HL-60 (cell line): ENCODE data around the gene MBD4.

Experiments
- DNase-seq, 2 experiments: peaks; one replicate each; pipeline ENCODE4 v3.0.0-alpha.2; 2010 to 2020; ENCODE audit warnings: low read depth in 1 of 2, low spot score in 1 of 2
- H3K27ac ChIP-seq: fragments of 250-450 bp; sonication (Bioruptor Pico); replicated peaks from 2 replicates; pipeline ENCODE4 v1.5.1; 2020; ENCODE audit warnings: mild to moderate bottlenecking, moderate library complexity
- H3K27me3 ChIP-seq: fragments of 250-450 bp; sonication (Bioruptor Pico); 2 replicates; pipeline ENCODE4 v1.5.1; 2021; ENCODE audit warnings: mild to moderate bottlenecking, moderate library complexity; ENCODE audit not compliant: insufficient read depth, poor library complexity, severe bottlenecking
- H3K4me3 ChIP-seq: replicated peaks from 2 replicates; pipeline ENCODE4 v1.5.1; 2011; ENCODE audit warnings: mild to moderate bottlenecking, control low read depth, low read length; ENCODE audit not compliant: insufficient read depth
- CTCF ChIP-seq: IDR thresholded peaks from one replicate; pipeline ENCODE4 v1.5.1; 2011; ENCODE audit warnings: low read length, control low read depth, inconsistent platforms; ENCODE audit not compliant: insufficient read depth
- GABPA ChIP-seq: IDR thresholded peaks from 2 replicates; pipeline ENCODE4 v1.6.1; 2012; ENCODE audit warnings: low read depth
- POLR2AphosphoS5 ChIP-seq: IDR thresholded peaks from 2 replicates; pipeline ENCODE4 v1.6.1; 2012; ENCODE audit warnings: low read depth
- REST ChIP-seq: IDR thresholded peaks from 2 replicates; pipeline ENCODE4 v1.6.1; 2012; ENCODE audit warnings: low read depth; ENCODE audit not compliant: insufficient replicate concordance
- SPI1 ChIP-seq: IDR thresholded peaks from 2 replicates; pipeline ENCODE4 v1.6.1; 2012; ENCODE audit warnings: low read depth, mild to moderate bottlenecking, borderline replicate concordance

Gene MBD4

GRCh38 chr3:129461022-129461421, 21.3 kb upstream of the MBD4 start:
- no peak overlapping the region for H3K4me3 ChIP-seq
- no peaks in the 10 kb centered on the region for H3K27me3 ChIP-seq
- no peak for TF ChIP-seq CTCF
- TF ChIP-seq GABPA = no peak
- TF ChIP-seq POLR2AphosphoS5 = no peak
- TF ChIP-seq SPI1 = no peak
- no peak for TF ChIP-seq REST
- H3K27ac ChIP-seq = no peak overlapping the region
- no peak for DNase-seq

GRCh38 chr3:129460572-129460971, 20.8 kb upstream of the MBD4 start:
- no peak for DNase-seq
- TF ChIP-seq SPI1 (no peak), GABPA (no peak), REST (no peak), CTCF (no peak), POLR2AphosphoS5 (no peak)
- Histone ChIP-seq H3K27me3 (no peaks in the 10 kb centered on the region), H3K27ac (no peak overlapping the region), H3K4me3 (no peak overlapping the region)

- no peak overlapping the region for H3K4me3 ChIP-seq
- DNase-seq = no peak
- TF ChIP-seq GABPA = no peak
- TF ChIP-seq REST = no peak
- TF ChIP-seq SPI1 = no peak
- TF ChIP-seq POLR2AphosphoS5 = no peak
- no peak for TF ChIP-seq CTCF
- H3K27ac ChIP-seq = no peak overlapping the region
- H3K27me3 ChIP-seq = no peaks in the 10 kb centered on the region
These were observed 20.4 kb upstream of the MBD4 start for GRCh38 chr3:129460155-129460554.
